T-helper 2 cell (primary cell): ENCODE measurements around the gene MYBL2.
"Not testable (repeated sequence)": the region's sequence is repeated elsewhere in the genome, so short reads cannot be mapped to it uniquely, and the experiment has no call there.

Experiments used
- DNase-seq, 5 experiments: peaks; one replicate each; pipeline versions ENCODE4 v3.0.0 to v3.0.0-alpha.2; 2012 to 2022

MYBL2 gene

GRCh38 chr20:43752561-43753301 lies 85.8 kb downstream of the MYBL2 start:
- DNase-seq, result peak in 1 of 5 experiments; percentile 85

GRCh38 chr20:43755390-43755789 lies 88.5 kb downstream of the MYBL2 start:
- DNase-seq, result no peak

- DNase-seq, result no peak
Measured at GRCh38 chr20:43755851-43756250, 88.9 kb downstream of the MYBL2 start.

- not testable (repeated sequence) for DNase-seq
Measured at GRCh38 chr20:43757888-43758287, 91.0 kb downstream of the MYBL2 start.

GRCh38 chr20:43761386-43762340 lies 94.7 kb downstream of the MYBL2 start:
- DNase-seq, result peak in 2 of 5 experiments; percentile 7 to 28

- no peak for DNase-seq
Measured at GRCh38 chr20:43762911-43763310, 96.0 kb downstream of the MYBL2 start.

- DNase-seq, result no peak
Measured at GRCh38 chr20:43765916-43766315, 99.0 kb downstream of the MYBL2 start.
